ENCODE data around the gene PSMB11.

The PSMB11 gene

DNA sequence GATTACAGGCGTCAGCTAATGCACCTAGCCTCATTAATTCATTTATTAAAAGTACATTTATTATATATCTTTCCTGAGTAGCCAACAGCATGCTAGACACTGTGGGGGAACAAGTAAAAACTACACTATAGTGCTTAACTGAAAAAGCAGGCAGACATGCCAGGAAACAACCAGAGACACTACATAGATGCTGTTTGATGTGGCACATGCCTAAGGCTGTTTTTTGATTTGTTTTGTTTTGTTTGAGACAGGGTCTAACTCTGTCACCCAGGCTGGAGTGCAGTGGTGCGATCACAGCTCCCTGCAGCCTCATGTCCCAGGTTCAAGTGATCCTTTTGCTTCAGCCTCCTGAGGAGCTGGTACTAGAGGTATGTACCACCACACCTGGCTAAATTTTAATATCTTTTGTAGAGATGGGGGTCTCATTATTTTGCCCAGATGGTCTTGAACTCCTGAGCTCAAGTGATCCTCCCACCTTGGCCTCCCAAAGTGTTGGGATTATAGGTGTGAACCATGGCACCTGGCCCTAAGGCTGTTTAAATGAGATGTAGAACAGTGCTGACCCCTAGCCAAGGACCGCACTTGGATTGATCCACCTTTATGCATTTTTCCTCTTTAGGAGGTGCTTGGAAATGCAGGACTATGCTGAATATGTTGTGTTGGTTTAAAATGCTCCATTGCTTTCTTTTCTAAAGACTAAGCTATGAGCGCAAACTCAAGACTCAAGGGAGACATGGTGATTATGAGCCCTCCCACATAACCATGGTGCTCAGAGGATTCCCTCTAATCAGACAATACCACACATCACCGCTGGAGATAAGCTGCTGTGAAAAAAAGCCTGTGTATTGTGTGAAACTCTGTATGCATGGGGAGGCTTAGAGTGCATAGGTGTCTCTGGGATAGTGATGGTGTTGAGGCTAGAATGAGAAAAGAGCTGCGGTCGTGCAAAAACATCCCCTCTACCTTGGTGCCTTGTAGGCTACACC lies 21.6 kb upstream of the PSMB11 start:
- Histone ChIP-seq H3K4me3 (ENCODE audit: low read depth in 1 of 2, low read length in 1 of 2) (no peak overlapping the region), H3K27me3 (no peaks in the 10 kb centered on the region), H3K4me1 (ENCODE audit: control insufficient read depth in 1 of 2, insufficient read depth in 1 of 2, low read depth in 1 of 2, low read length in 1 of 2) (peaks cover 5 to 9% of the 10 kb centered on the region in 2 experiments), H3K36me3 (no peaks in the 10 kb centered on the region), H3K9me3 (no peaks in the 10 kb centered on the region), H3K27ac (no peak overlapping the region)
- TF ChIP-seq, protein P1, sequence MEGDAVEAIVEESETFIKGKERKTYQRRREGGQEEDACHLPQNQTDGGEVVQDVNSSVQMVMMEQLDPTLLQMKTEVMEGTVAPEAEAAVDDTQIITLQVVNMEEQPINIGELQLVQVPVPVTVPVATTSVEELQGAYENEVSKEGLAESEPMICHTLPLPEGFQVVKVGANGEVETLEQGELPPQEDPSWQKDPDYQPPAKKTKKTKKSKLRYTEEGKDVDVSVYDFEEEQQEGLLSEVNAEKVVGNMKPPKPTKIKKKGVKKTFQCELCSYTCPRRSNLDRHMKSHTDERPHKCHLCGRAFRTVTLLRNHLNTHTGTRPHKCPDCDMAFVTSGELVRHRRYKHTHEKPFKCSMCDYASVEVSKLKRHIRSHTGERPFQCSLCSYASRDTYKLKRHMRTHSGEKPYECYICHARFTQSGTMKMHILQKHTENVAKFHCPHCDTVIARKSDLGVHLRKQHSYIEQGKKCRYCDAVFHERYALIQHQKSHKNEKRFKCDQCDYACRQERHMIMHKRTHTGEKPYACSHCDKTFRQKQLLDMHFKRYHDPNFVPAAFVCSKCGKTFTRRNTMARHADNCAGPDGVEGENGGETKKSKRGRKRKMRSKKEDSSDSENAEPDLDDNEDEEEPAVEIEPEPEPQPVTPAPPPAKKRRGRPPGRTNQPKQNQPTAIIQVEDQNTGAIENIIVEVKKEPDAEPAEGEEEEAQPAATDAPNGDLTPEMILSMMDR (IDR thresholded peaks at IDR 0.05) = no peak

DNA sequence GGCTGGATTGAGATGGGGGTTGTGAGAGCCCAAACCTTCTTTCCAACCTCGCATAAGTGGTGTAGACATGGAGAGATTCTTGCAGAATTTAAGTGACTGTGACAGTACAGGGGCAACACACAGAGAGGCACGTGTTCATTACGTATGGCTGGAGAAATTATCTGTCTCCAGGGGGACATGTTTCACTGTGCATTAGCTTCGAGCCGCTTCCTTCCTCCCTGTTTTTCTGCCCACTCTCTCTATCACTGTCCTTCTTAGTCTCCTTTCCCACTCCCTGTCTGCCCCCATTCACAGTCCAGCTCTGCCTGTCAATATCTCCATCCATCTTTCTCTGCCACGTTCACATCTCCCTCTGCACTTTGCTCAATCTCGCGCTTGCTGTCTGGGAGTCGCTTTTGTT lies 20.6 kb upstream of the PSMB11 start:
- TF ChIP-seq, protein P1 (IDR thresholded peaks at IDR 0.05) = no peak
- H3K4me3 ChIP-seq (ENCODE audit: low read depth in 1 of 2, low read length in 1 of 2) = no peak overlapping the region
- H3K9me3 ChIP-seq = no peaks in the 10 kb centered on the region
- no peaks in the 10 kb centered on the region for H3K36me3 ChIP-seq
- peaks cover 8 to 17% of the 10 kb centered on the region in 2 experiments for H3K4me1 ChIP-seq (ENCODE audit: control insufficient read depth in 1 of 2, insufficient read depth in 1 of 2, low read depth in 1 of 2, low read length in 1 of 2)
- no peaks in the 10 kb centered on the region for H3K27me3 ChIP-seq
- H3K27ac ChIP-seq = no peak overlapping the region

DNA sequence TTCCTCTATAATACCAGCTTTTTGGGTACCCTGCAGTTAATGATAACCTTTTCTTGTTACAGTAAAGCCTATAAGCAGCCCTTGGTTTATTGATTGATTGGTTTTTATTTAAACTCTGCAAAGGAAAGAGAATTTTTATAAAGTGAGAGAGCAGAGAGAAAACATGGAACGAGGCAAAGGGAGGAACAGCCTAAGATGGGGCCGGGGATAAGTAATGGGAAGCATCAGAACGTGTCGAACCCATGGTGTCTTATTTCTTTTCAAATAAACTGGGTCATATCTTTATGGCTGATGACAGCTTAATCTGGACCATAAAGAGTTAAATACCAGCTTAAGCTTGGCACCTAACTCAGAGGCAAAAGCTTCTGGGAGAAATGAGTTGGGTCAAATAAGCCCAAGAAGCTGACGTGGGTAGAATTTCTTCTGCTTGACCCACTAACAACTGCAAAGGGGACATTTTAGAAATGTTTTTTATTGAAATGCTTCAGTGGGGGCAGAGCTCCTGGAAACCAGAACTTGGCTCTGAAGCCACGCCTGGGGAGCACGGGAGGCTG lies 20.0 kb upstream of the PSMB11 start:
- H3K4me1 ChIP-seq (ENCODE audit: control insufficient read depth in 1 of 2, insufficient read depth in 1 of 2, low read depth in 1 of 2, low read length in 1 of 2) = peaks cover 8 to 17% of the 10 kb centered on the region in 2 experiments
- H3K27ac ChIP-seq = no peak overlapping the region
- no peaks in the 10 kb centered on the region for H3K9me3 ChIP-seq
- no peak overlapping the region for H3K4me3 ChIP-seq (ENCODE audit: low read depth in 1 of 2, low read length in 1 of 2)
- TF ChIP-seq, protein P1 (IDR thresholded peaks at IDR 0.05) = no peak
- no peaks in the 10 kb centered on the region for H3K36me3 ChIP-seq
- H3K27me3 ChIP-seq = no peaks in the 10 kb centered on the region

DNA sequence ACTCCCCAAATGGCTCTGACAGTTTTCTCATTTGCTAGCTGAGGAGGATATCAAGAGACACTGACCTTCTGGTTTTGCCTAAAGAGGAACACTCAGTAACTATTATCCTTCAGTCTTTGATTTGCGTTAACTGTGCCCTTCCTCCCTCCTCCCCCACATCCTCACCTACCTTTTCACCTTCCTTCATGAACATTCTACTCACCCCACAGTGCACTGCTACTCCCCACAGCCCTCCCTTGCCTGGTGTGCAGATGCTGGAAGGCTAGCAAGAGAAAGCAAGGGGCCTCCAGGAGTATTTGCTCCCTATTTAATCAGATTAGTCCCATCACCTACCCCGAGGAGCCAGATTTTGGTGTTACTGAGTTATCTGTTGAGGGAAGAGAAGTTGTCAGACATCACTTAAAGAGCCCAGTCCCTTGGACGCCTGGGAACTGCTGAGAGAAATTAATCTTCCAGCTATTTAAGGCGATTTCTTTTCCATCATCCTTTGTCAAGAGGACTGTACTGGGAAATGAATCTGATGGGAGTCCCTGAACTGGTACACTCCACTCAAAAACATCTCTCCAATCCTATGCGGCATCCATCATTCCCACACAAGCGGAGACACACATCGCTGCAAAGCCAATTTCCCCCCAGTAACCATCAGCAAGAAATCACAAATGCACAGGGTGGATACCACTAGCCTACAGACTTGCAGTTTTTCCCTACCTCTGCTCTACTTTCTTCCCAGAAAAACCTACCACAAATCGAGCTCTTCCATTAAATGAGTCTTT lies 18.8 kb upstream of the PSMB11 start:
- Histone ChIP-seq H3K4me3 (ENCODE audit: low read depth in 1 of 2, low read length in 1 of 2) (no peak overlapping the region), H3K4me1 (ENCODE audit: control insufficient read depth in 1 of 2, insufficient read depth in 1 of 2, low read depth in 1 of 2, low read length in 1 of 2) (peaks cover 8 to 17% of the 10 kb centered on the region in 2 experiments)
- TF ChIP-seq, protein P1 (IDR thresholded peaks at IDR 0.05) = no peak

DNA sequence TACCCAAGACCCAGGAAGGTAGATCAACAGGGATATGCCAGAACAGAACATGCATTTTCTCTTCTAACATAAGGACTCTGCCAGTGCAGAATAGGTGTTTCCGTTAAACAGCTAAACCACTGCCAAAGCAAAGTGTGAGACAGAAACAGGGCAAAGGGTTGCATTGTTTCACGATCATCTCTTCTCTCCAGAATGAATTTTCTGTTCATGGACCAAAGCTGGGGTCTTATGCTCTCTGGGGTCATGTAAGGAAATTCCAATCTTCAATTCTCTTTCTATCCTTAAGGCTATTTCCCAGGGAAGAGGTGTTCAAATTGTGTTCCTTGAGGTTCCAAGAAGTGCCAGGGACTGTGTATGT lies 18.2 kb upstream of the PSMB11 start:
- no peaks in the 10 kb centered on the region for H3K27me3 ChIP-seq
- H3K4me1 ChIP-seq (ENCODE audit: control insufficient read depth in 1 of 2, insufficient read depth in 1 of 2, low read depth in 1 of 2, low read length in 1 of 2) = peaks cover 8 to 17% of the 10 kb centered on the region in 2 experiments
- no peaks in the 10 kb centered on the region for H3K36me3 ChIP-seq
- TF ChIP-seq, protein P1 (IDR thresholded peaks at IDR 0.05) = no peak
- no peak overlapping the region for H3K4me3 ChIP-seq (ENCODE audit: low read depth in 1 of 2, low read length in 1 of 2)
- no peaks in the 10 kb centered on the region for H3K9me3 ChIP-seq
- H3K27ac ChIP-seq = no peak overlapping the region

More for the DNA sequence above, 18.8 kb upstream of the PSMB11 start:
- Histone ChIP-seq H3K9me3 (no peaks in the 10 kb centered on the region), H3K27me3 (no peaks in the 10 kb centered on the region), H3K36me3 (no peaks in the 10 kb centered on the region), H3K27ac (no peak overlapping the region)

All from neutrophil (primary cell).